SK-N-MC (cell line): ENCODE results near the gene PCDH12.

Experiments used
- DNase-seq: peaks from one replicate; pipeline ENCODE4 v3.0.0-alpha.2; 2011; ENCODE audit warnings: low read depth, low spot score
- H3K27ac ChIP-seq: fragments of 200-600 bp; sonication (generic); 2 replicates; pipeline ENCODE4 v1.5.1; 2016; ENCODE audit warnings: mixed run types
- H3K36me3 ChIP-seq: fragments of 200-600 bp; sonication (generic); 2 replicates; pipeline ENCODE4 v1.6.1; 2017; ENCODE audit warnings: antibody characterized with exemption, low read length, mixed read lengths; ENCODE audit not compliant: insufficient read depth
- H3K4me3 ChIP-seq: fragments of 200-600 bp; sonication (generic); 2 replicates; pipeline ENCODE4 v1.5.1; 2016
- H3K9ac ChIP-seq: fragments of 200-600 bp; sonication (generic); 2 replicates; pipeline ENCODE4 v1.8.0; 2017; ENCODE audit warnings: mixed run types, mixed read lengths; ENCODE audit not compliant: insufficient read length
- H3K9me3 ChIP-seq: fragments of 200-600 bp; sonication (generic); 2 replicates; pipeline ENCODE4 v1.6.1; 2017; ENCODE audit warnings: low read depth, mild to moderate bottlenecking, antibody characterized with exemption, low read length, moderate library complexity, mixed read lengths
- EZH2 ChIP-seq: fragments of 200-600 bp; sonication (generic); IDR thresholded peaks from one replicate; pipeline ENCODE4 v1.6.1; 2017; ENCODE audit warnings: antibody characterized with exemption
- FOXP2 ChIP-seq: optimal IDR thresholded peaks from 2 replicates; pipeline ENCODE3; 2011; ENCODE audit warnings: mild to moderate bottlenecking, moderate library complexity; ENCODE audit not compliant: insufficient read depth; ENCODE audit errors: extremely low read length, control extremely low read depth
- POLR2AphosphoS5 ChIP-seq: IDR thresholded peaks from 2 replicates; pipeline ENCODE4 v1.6.1; 2012; ENCODE audit warnings: mild to moderate bottlenecking, low read depth, low read length, borderline replicate concordance

PCDH12 gene

DNA sequence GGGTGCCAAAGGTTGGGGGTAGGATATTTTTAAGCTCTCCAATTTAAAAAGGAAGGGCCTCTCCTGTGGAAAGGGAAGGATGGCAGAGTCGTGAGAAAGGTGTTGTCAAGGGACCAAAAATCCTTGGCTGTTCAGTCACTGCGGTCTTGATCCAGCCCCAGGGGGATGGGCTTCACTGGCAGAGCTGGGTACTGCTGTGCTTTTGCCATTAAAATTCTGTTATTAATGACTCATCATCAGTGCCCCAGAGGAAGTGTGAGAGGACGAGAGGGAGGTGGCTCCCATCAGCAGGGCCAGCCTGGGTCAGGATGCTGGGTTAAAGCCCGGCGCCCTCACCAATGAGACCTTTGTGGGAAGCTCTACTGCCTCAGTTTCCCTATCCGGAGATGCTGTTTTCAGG, 16.7 kb downstream of the PCDH12 start:
- Histone ChIP-seq H3K9me3 (no peaks in the 10 kb centered on the region), H3K4me3 (no peak overlapping the region), H3K9ac (no peak overlapping the region), H3K27ac (no peak overlapping the region; the same call in 1 of the 2 replicates), H3K36me3 (peaks cover 11% of the 10 kb centered on the region; the same call in 1 of the 2 replicates)
- no peak for DNase-seq
- no peak for TF ChIP-seq FOXP2
- TF ChIP-seq EZH2: no peak
- TF ChIP-seq POLR2AphosphoS5: 0 out of 2 replicates have a peak, but pooled peaks have one; percentile 11

- peak overlapping the region; percentile 36; the same call in 1 of the 2 replicates for H3K27ac ChIP-seq
- H3K9me3 ChIP-seq: no peaks in the 10 kb centered on the region
- no peak for DNase-seq
- no peak overlapping the region for H3K4me3 ChIP-seq
- H3K9ac ChIP-seq: no peak overlapping the region
- no peak for TF ChIP-seq FOXP2
- no peak for TF ChIP-seq EZH2
- no peak for TF ChIP-seq POLR2AphosphoS5
- peaks cover 11% of the 10 kb centered on the region; the same call in 1 of the 2 replicates for H3K36me3 ChIP-seq
These were observed 17.2 kb downstream of the PCDH12 start for GRCh38 chr5:141940695-141941271.

GRCh38 chr5:141935538-141935937, 22.5 kb downstream of the PCDH12 start:
- Histone ChIP-seq H3K9ac (no peak overlapping the region), H3K9me3 (no peaks in the 10 kb centered on the region), H3K36me3 (peaks cover 40% of the 10 kb centered on the region), H3K27ac (no peak overlapping the region), H3K4me3 (no peak overlapping the region)
- DNase-seq: no peak
- TF ChIP-seq FOXP2 (no peak), POLR2AphosphoS5 (no peak)

DNA sequence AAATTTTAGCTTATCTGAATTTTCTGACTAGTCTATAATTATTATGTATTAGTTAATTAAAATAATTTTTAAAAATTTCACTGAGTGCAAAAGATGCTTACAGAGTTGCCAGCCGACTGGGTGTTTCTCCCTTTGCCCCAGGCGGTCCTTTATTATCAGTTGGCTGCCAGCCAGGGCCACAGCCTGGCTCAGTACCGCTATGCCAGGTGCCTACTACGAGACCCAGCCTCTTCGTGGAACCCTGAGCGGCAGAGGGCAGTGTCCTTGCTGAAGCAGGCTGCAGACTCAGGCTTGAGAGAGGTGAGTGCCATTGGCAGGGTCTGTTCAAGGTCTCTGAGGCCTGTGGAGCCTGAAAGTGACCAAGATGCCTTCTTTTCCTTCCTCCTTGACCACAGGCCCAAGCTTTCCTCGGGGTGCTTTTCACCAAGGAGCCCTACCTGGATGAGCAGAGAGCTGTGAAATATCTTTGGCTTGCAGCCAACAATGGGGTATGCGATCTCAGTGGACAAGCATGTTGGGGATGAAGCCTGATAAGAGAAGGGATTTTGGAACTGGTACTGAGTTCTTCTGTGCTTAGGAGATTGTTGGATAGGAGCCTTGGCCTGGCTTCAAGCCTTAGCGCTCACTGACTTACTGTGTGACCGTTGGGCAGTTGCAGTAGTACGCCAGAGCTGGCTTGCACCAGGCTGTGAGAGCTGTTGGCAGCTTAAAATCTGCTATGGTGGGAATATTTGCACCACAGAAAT, 23.7 kb downstream of the PCDH12 start:
- no peak for DNase-seq
- H3K27ac ChIP-seq: no peak overlapping the region
- H3K9me3 ChIP-seq: no peaks in the 10 kb centered on the region
- H3K4me3 ChIP-seq: no peak overlapping the region
- TF ChIP-seq FOXP2: no peak
- no peak for TF ChIP-seq EZH2
- no peak for TF ChIP-seq POLR2AphosphoS5
- H3K36me3 ChIP-seq: peaks cover 48% of the 10 kb centered on the region
- no peak overlapping the region for H3K9ac ChIP-seq

DNA sequence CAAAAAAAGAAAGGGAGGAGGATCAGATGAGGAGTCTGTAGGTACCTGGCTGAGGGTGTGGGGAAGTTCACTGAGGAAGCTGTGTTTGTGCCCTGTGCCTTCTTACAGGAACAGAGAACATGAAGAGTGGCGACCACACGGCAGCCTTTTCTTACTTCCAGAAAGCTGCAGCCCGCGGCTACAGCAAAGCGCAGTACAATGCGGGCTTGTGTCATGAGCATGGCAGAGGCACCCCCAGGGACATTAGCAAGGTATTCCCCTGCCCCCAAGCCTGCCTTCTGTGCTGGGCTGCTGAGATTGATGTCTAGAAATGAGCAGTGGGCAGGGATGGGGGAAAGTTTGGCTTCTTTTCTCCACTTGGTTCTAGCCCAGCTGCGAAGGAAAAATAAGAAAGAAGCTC, 24.9 kb downstream of the PCDH12 start:
- H3K9me3 ChIP-seq: no peaks in the 10 kb centered on the region
- no peak overlapping the region for H3K4me3 ChIP-seq
- TF ChIP-seq FOXP2 (no peak), POLR2AphosphoS5 (no peak), EZH2 (no peak)
- peaks cover 44% of the 10 kb centered on the region for H3K36me3 ChIP-seq
- DNase-seq: no peak
- no peak overlapping the region for H3K27ac ChIP-seq
- no peak overlapping the region for H3K9ac ChIP-seq

DNA sequence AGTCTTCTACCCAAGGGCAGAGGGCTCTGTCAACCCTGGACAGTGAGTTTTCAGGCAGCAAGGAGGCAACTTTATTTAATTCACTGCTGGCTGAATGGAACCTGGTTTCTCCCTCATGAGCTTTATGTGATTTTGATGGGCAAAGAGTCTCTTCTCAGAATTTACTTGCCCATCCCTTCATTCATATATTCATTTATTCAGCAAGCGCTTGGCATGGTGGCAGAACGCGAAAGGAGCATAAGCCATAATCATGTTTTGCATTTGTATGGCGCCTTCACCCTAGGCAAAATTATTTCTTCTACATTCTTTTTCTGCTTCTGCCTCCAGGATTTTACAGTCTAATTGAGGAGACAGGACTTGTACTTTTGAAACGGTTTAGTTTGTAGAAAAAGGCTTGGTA, 26.3 kb downstream of the PCDH12 start:
- no peaks in the 10 kb centered on the region for H3K9me3 ChIP-seq
- TF ChIP-seq FOXP2 (no peak), EZH2 (no peak), POLR2AphosphoS5 (no peak)
- no peak overlapping the region for H3K9ac ChIP-seq
- H3K27ac ChIP-seq: no peak overlapping the region
- H3K4me3 ChIP-seq: no peak overlapping the region
- no peak for DNase-seq
- H3K36me3 ChIP-seq: peaks cover 51% of the 10 kb centered on the region

GRCh38 chr5:141929398-141930058, 28.5 kb downstream of the PCDH12 start:
- H3K27ac ChIP-seq: no peak overlapping the region
- no peaks in the 10 kb centered on the region for H3K9me3 ChIP-seq
- TF ChIP-seq EZH2 (no peak), FOXP2 (no peak), POLR2AphosphoS5 (no peak)
- peaks cover 51% of the 10 kb centered on the region for H3K36me3 ChIP-seq
- DNase-seq: no peak
- H3K9ac ChIP-seq: no peak overlapping the region
- H3K4me3 ChIP-seq: no peak overlapping the region

GRCh38 chr5:141928051-141928450, 30.0 kb downstream of the PCDH12 start:
- H3K9ac ChIP-seq: no peak overlapping the region
- H3K36me3 ChIP-seq: peaks cover 47% of the 10 kb centered on the region
- no peak for DNase-seq

DNA sequence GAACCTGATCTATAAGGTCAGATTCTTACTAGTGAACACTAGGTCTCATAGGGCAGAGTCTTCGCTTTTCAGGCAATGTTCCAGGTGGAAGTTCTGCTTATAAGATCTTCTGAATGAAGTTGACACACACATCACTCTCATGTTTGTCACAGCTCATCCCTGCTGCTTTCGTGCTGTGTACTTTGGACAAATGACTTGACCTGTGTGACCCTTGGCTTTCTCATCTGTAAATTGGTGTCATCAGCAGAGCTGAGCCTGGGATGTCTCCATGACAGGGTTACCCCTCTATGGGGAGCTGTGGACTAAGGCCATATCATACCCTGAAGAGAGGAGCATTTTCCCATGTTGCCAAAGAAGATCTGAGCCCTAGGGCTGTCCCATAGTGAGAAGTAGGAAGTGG, 31.6 kb downstream of the PCDH12 start:
- no peak overlapping the region for H3K4me3 ChIP-seq
- H3K36me3 ChIP-seq: peaks cover 37% of the 10 kb centered on the region
- no peak for DNase-seq
- H3K9ac ChIP-seq: no peak overlapping the region
- H3K27ac ChIP-seq: no peak overlapping the region
- no peak for TF ChIP-seq EZH2
- no peak for TF ChIP-seq FOXP2
- TF ChIP-seq POLR2AphosphoS5: no peak
- H3K9me3 ChIP-seq: no peaks in the 10 kb centered on the region

More at GRCh38 chr5:141928051-141928450, 30.0 kb downstream of the PCDH12 start:
- Histone ChIP-seq H3K9me3 (no peaks in the 10 kb centered on the region), H3K27ac (no peak overlapping the region), H3K4me3 (no peak overlapping the region)
- no peak for TF ChIP-seq POLR2AphosphoS5
- TF ChIP-seq FOXP2: no peak
- no peak for TF ChIP-seq EZH2
